ENCODE measurements around the gene LRRFIP1. TPM values are rescaled to one million over a fixed set of nuclear protein-coding genes. Genes with fewer than 3 reads are reported as not detected.

LRRFIP1 gene
- total and polyA plus RNA-seq, 2 of the 13 experiments (the other 11 are each of a cell fraction or from before 2014, with no cell fraction given): 15.9 to 40.5 TPM

- TF ChIP-seq, protein P1, sequence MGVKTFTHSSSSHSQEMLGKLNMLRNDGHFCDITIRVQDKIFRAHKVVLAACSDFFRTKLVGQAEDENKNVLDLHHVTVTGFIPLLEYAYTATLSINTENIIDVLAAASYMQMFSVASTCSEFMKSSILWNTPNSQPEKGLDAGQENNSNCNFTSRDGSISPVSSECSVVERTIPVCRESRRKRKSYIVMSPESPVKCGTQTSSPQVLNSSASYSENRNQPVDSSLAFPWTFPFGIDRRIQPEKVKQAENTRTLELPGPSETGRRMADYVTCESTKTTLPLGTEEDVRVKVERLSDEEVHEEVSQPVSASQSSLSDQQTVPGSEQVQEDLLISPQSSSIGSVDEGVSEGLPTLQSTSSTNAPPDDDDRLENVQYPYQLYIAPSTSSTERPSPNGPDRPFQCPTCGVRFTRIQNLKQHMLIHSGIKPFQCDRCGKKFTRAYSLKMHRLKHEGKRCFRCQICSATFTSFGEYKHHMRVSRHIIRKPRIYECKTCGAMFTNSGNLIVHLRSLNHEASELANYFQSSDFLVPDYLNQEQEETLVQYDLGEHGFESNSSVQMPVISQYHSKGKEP (CRISPR knock-in tag; IDR thresholded peaks at IDR 0.05): no peak
- no peak for TF ChIP-seq ATAD3A (CRISPR knock-in tag; IDR thresholded peaks at IDR 0.05)
- no peak for TF ChIP-seq ZNF232 (CRISPR knock-in tag; IDR thresholded peaks at IDR 0.05; ENCODE audit: borderline replicate concordance)
- no peak for TF ChIP-seq ZUFSP (CRISPR knock-in tag; IDR thresholded peaks at IDR 0.05; ENCODE audit: borderline replicate concordance)
- TF ChIP-seq ZNF331 (CRISPR knock-in tag; IDR thresholded peaks at IDR 0.05): peak; percentile 86
- no peak for TF ChIP-seq IRF9 (CRISPR knock-in tag; IDR thresholded peaks at IDR 0.05; ENCODE audit: borderline replicate concordance)
- TF ChIP-seq, protein P2, sequence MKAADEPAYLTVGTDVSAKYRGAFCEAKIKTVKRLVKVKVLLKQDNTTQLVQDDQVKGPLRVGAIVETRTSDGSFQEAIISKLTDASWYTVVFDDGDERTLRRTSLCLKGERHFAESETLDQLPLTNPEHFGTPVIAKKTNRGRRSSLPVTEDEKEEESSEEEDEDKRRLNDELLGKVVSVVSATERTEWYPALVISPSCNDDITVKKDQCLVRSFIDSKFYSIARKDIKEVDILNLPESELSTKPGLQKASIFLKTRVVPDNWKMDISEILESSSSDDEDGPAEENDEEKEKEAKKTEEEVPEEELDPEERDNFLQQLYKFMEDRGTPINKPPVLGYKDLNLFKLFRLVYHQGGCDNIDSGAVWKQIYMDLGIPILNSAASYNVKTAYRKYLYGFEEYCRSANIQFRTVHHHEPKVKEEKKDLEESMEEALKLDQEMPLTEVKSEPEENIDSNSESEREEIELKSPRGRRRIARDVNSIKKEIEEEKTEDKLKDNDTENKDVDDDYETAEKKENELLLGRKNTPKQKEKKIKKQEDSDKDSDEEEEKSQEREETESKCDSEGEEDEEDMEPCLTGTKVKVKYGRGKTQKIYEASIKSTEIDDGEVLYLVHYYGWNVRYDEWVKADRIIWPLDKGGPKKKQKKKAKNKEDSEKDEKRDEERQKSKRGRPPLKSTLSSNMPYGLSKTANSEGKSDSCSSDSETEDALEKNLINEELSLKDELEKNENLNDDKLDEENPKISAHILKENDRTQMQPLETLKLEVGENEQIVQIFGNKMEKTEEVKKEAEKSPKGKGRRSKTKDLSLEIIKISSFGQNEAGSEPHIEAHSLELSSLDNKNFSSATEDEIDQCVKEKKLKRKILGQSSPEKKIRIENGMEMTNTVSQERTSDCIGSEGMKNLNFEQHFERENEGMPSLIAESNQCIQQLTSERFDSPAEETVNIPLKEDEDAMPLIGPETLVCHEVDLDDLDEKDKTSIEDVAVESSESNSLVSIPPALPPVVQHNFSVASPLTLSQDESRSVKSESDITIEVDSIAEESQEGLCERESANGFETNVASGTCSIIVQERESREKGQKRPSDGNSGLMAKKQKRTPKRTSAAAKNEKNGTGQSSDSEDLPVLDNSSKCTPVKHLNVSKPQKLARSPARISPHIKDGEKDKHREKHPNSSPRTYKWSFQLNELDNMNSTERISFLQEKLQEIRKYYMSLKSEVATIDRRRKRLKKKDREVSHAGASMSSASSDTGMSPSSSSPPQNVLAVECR (CRISPR knock-in tag; IDR thresholded peaks at IDR 0.05; ENCODE audit: borderline replicate concordance): peak; percentile 69; the same call in 1 of the 2 replicates
- no peak for TF ChIP-seq ZNF253 (CRISPR knock-in tag; IDR thresholded peaks at IDR 0.05; ENCODE audit: borderline replicate concordance)
- no peak for TF ChIP-seq ARID2 (CRISPR knock-in tag; IDR thresholded peaks at IDR 0.05; ENCODE audit: borderline replicate concordance)
- TF ChIP-seq SNAPC5 (CRISPR knock-in tag; IDR thresholded peaks at IDR 0.05; ENCODE audit: borderline replicate concordance): no peak
- no peak for TF ChIP-seq TP53 (CRISPR knock-in tag; conservative IDR thresholded peaks at IDR 0.05)
- TF ChIP-seq NFYB (CRISPR knock-in tag; IDR thresholded peaks at IDR 0.05): no peak
- peak; percentile 30; the same call in 1 of the 2 replicates for TF ChIP-seq GFI1 (CRISPR knock-in tag; IDR thresholded peaks at IDR 0.05; ENCODE audit: borderline replicate concordance)
- TF ChIP-seq KDM2A (CRISPR knock-in tag; IDR thresholded peaks at IDR 0.05; ENCODE audit: borderline replicate concordance, low read depth): peak; percentile 55; the same call in 1 of the 2 replicates
- TF ChIP-seq HOXA3 (CRISPR knock-in tag; IDR thresholded peaks at IDR 0.05): peak; percentile 65; the same call in 1 of the 2 replicates
- TF ChIP-seq ZNF556 (CRISPR knock-in tag; IDR thresholded peaks at IDR 0.05; ENCODE audit: borderline replicate concordance): peak; percentile 83; the same call in 1 of the 2 replicates
- TF ChIP-seq ZNF260 (CRISPR knock-in tag; IDR thresholded peaks at IDR 0.05; ENCODE audit: borderline replicate concordance, low read depth): no peak
- TF ChIP-seq, protein P3, sequence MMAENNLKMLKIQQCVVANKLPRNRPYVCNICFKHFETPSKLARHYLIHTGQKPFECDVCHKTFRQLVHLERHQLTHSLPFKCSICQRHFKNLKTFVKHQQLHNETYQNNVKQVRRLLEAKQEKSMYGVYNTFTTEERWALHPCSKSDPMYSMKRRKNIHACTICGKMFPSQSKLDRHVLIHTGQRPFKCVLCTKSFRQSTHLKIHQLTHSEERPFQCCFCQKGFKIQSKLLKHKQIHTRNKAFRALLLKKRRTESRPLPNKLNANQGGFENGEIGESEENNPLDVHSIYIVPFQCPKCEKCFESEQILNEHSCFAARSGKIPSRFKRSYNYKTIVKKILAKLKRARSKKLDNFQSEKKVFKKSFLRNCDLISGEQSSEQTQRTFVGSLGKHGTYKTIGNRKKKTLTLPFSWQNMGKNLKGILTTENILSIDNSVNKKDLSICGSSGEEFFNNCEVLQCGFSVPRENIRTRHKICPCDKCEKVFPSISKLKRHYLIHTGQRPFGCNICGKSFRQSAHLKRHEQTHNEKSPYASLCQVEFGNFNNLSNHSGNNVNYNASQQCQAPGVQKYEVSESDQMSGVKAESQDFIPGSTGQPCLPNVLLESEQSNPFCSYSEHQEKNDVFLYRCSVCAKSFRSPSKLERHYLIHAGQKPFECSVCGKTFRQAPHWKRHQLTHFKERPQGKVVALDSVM (CRISPR knock-in tag; IDR thresholded peaks at IDR 0.05): no peak
These were observed 106.4 kb downstream of the LRRFIP1 start (continued) for GRCh38 chr2:237733677-237734300.

Measured in HepG2 (cell line).